ENCODE results near the gene ALDH9A1.

Gene ALDH9A1

GRCh38 chr1:165623624-165624023 lies 74.7 kb downstream of the ALDH9A1 start:
- DNase-seq (ENCODE audit: low read depth in 2 of 2), result no peak

- DNase-seq (ENCODE audit: low read depth in 2 of 2), result no peak
These were observed 78.7 kb downstream of the ALDH9A1 start for GRCh38 chr1:165619647-165620151.

- no peak for DNase-seq (ENCODE audit: low read depth in 2 of 2)
These were observed 81.3 kb downstream of the ALDH9A1 start for GRCh38 chr1:165616987-165617546.

GRCh38 chr1:165616054-165616612 lies 82.2 kb downstream of the ALDH9A1 start:
- DNase-seq (ENCODE audit: low read depth in 2 of 2), result no peak
